Esophagus muscularis mucosa (tissue), 3 donors: ENCODE measurements around the gene TP53INP2.

ENCODE experiments used
- POLR2A ChIP-seq: fragments of 450-650 bp; IDR thresholded peaks from one replicate; pipeline ENCODE4 v1.6.1; 2017; ENCODE audit warnings: antibody characterized with exemption, moderate library complexity, mild to moderate bottlenecking, low read depth
- POLR2AphosphoS5 ChIP-seq, 2 donors: sonication (generic); formaldehyde crosslinking; IDR thresholded peaks; one replicate each; pipeline ENCODE4 v1.6.1; 2017; ENCODE audit warnings: antibody characterized with exemption in 2 of 2
- TF ChIP-seq, protein P1 (sequence below), 3 experiments: fragments of 200-600 bp in 2 of 3; fragments of 450-650 bp in 1 of 3; sonication (generic) in 2 of 3; IDR thresholded peaks; one replicate each; pipeline ENCODE4 v1.5.1; 2017 to 2019; ENCODE audit warnings: antibody characterized with exemption in 3 of 3, mild to moderate bottlenecking in 2 of 3, moderate library complexity in 1 of 3

DNA sequence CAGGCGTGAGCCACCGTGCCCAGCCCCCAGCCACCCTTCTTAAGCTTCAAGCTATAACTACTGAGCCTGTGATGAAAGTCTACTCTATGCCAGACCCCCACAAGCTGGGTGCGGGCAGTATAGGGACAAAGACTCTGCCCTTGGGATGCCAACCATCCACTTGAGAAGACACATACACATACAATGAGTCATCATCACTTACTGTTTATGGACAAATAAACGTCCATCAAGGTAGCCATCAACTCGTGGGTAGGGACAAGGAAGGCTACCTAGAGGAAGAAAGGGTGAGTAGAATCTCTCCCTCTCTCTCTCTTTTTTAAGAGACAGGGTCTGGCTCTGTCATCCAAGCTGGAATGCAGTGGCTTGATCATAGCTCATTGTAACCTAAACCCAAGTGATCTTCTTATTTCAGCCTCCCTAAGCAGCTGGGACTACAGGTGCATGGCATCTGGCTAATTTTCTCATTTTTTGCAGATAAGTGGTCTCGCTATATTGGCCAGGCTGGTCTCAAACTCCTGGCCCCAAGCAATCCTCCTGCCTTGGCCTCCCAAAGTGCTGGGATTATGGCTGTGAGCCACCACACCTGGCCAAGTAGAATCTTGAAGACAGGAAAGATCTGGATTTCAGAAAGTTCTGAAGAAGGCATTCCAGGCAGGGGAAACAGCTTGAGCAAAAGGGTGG is 2.6 kb upstream of the TP53INP2 start:
- TF ChIP-seq POLR2AphosphoS5 (IDR thresholded peaks at IDR 0.05) (no peak), POLR2A (no peak)
- TF ChIP-seq, protein P1, sequence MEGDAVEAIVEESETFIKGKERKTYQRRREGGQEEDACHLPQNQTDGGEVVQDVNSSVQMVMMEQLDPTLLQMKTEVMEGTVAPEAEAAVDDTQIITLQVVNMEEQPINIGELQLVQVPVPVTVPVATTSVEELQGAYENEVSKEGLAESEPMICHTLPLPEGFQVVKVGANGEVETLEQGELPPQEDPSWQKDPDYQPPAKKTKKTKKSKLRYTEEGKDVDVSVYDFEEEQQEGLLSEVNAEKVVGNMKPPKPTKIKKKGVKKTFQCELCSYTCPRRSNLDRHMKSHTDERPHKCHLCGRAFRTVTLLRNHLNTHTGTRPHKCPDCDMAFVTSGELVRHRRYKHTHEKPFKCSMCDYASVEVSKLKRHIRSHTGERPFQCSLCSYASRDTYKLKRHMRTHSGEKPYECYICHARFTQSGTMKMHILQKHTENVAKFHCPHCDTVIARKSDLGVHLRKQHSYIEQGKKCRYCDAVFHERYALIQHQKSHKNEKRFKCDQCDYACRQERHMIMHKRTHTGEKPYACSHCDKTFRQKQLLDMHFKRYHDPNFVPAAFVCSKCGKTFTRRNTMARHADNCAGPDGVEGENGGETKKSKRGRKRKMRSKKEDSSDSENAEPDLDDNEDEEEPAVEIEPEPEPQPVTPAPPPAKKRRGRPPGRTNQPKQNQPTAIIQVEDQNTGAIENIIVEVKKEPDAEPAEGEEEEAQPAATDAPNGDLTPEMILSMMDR (IDR thresholded peaks at IDR 0.05), result no peak
